ENCODE results near the gene PPTC7. TPM values are rescaled to one million over a fixed set of nuclear protein-coding genes. Genes with fewer than 3 reads are reported as not detected.

Gene PPTC7
- total and polyA plus RNA-seq, 2 experiments from 2014 or later = 2.4 to 3.4 TPM

DNA sequence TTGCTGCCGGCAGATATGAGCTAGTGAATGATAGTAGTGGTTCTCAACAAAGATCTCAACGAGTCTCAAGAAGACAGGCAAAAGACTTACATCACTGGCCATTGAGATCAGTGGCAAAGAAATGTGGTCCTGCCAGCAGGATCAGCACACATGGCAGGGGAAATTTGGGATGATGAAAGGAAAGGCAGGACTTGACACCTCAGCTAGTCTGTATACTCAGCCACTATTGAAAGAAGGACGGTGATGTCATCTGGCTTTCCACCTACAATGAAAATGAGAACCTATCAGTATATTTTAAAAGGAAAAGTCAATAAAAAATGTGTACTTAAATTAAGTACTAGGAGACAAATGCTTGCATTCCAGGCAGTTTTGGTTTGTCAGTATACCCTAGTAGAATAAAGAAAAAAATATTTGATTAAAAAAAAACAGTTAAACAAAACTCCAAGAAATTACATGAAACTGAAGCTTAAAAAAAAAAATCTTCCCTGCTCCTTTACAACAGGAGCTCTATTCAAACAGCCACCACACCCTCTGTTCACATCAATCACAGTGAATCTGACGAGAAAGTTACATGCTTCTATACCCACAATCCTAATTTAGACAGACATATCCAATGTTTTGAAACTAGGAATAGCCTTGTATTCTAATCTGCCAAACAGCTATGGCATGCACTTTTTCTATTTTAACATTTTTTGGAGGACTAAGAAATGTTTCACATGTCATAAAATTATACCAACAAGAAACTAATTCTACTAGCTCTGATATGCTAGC lies 46.1 kb downstream of the PPTC7 start:
- no peak overlapping the region for H3K4me3 ChIP-seq
- no peak overlapping the region for H3K4me2 ChIP-seq (ENCODE audit: unreplicated experiment)
- H3K27ac ChIP-seq = no peak overlapping the region
- H3K9me2 ChIP-seq (ENCODE audit: insufficient read depth) = no peaks in the 10 kb centered on the region
- in situ Hi-C loops (cut with MboI) = no loop called here
- peaks cover 9% of the 10 kb centered on the region; the same call in 1 of the 2 replicates for H3F3A ChIP-seq (ENCODE audit: insufficient read depth)
- no peak overlapping the region for H2AFZ ChIP-seq
- peaks cover 16% of the 10 kb centered on the region; the same call in 1 of the 2 replicates for H3K36me3 ChIP-seq (ENCODE audit: low read depth)
- H3K4me1 ChIP-seq (ENCODE audit: insufficient read depth) = peaks cover 7% of the 10 kb centered on the region
- 0 out of 2 replicates have a peak, but pooled peaks cover 2% of the 10 kb centered on the region for H3K79me2 ChIP-seq (ENCODE audit: insufficient read depth)
- H3K27me3 ChIP-seq (replicated peaks; ENCODE audit: insufficient read depth) = no peaks in the 10 kb centered on the region
- WGBS, 2 experiments (ENCODE audit: low coverage in 1 of 2, low lambda C conversion rate in 2 of 2, missing lambda C conversion rate in 2 of 2) = 97 to 98% methylated on average over 4 of the region's 4 CpGs
- no peaks in the 10 kb centered on the region for H4K20me1 ChIP-seq (ENCODE audit: insufficient read depth)
- TF ChIP-seq EZH2 (IDR thresholded peaks at IDR 0.05; ENCODE audit: insufficient read depth, poor library complexity, severe bottlenecking) = no peak
- TF ChIP-seq EZH2phosphoT487 (IDR thresholded peaks at IDR 0.05; ENCODE audit: insufficient read depth, low read depth) = no peak
- DNase-seq = no peak
- no peaks in the 10 kb centered on the region for H3K9me3 ChIP-seq (ENCODE audit: low read depth)
- H3K9ac ChIP-seq = no peak overlapping the region

DNA sequence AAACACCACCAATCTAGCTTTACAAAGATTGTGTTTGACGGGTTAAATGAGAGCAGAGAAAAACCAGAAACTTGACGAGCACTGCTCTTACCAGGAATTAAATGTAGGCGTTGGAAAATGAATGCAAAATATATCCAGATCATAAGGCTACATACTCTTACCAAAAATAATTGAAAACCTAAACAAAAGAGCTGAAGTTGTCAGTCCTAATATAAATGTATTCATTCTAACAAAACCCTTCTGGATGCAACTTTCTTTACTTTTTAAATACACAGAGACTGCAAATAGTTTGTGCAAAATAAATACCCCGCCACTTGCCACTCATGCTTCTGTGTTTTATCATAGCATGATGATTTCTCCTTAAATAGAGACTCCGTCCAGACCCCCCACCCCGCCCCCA lies 48.3 kb downstream of the PPTC7 start:
- Histone ChIP-seq H3K79me2 (ENCODE audit: insufficient read depth) (no peaks in the 10 kb centered on the region), H3K9me3 (ENCODE audit: low read depth) (no peaks in the 10 kb centered on the region), H3K36me3 (ENCODE audit: low read depth) (peaks cover 16% of the 10 kb centered on the region; the same call in 1 of the 2 replicates), H3K9ac (no peak overlapping the region), H4K20me1 (ENCODE audit: insufficient read depth) (no peaks in the 10 kb centered on the region; the same call in 1 of the 2 replicates), H3K9me2 (ENCODE audit: insufficient read depth) (no peaks in the 10 kb centered on the region), H3K4me2 (ENCODE audit: unreplicated experiment) (no peak overlapping the region), H2AFZ (no peak overlapping the region), H3F3A (ENCODE audit: insufficient read depth) (peaks cover 9% of the 10 kb centered on the region; the same call in 1 of the 2 replicates), H3K4me3 (no peak overlapping the region), H3K27me3 (replicated peaks; ENCODE audit: insufficient read depth) (no peaks in the 10 kb centered on the region), H3K4me1 (ENCODE audit: insufficient read depth) (peaks cover 12% of the 10 kb centered on the region), H3K27ac (no peak overlapping the region)
- TF ChIP-seq EZH2phosphoT487 (IDR thresholded peaks at IDR 0.05; ENCODE audit: insufficient read depth, low read depth) (no peak), EZH2 (IDR thresholded peaks at IDR 0.05; ENCODE audit: insufficient read depth, poor library complexity, severe bottlenecking) (no peak)
- WGBS, 2 experiments (ENCODE audit: low coverage in 1 of 2, low lambda C conversion rate in 2 of 2, missing lambda C conversion rate in 2 of 2) = 92 to 93% methylated on average over 6 of the region's 6 CpGs
- DNase-seq = no peak
- in situ Hi-C loops (cut with MboI) = no loop called here

DNA sequence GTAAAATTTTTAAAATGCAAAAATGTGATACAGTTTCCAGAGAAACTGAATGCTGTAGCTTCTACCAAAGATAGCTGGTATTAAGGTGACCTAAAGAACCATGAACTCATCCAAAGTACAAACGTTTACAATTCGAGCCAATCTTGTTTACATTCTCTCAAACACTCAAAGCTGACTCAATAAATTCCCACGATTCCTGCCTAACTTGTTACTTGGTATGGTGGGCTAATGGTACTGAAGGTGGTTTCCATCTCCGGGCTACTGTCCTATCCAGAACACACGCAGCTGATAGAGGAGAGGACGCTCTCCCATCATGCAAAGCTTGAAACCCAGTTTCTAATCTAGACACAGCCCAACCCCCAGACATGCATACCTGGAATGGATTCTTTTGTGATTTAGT lies 49.5 kb downstream of the PPTC7 start:
- Histone ChIP-seq H3F3A (ENCODE audit: insufficient read depth) (peaks cover 9% of the 10 kb centered on the region; the same call in 1 of the 2 replicates), H3K9ac (no peak overlapping the region), H3K36me3 (ENCODE audit: low read depth) (peaks cover 12% of the 10 kb centered on the region; the same call in 1 of the 2 replicates), H3K9me3 (ENCODE audit: low read depth) (no peaks in the 10 kb centered on the region), H3K4me2 (ENCODE audit: unreplicated experiment) (no peak overlapping the region), H3K4me3 (no peak overlapping the region), H4K20me1 (ENCODE audit: insufficient read depth) (no peaks in the 10 kb centered on the region; the same call in 1 of the 2 replicates), H3K27ac (no peak overlapping the region), H3K9me2 (ENCODE audit: insufficient read depth) (no peaks in the 10 kb centered on the region), H2AFZ (no peak overlapping the region), H3K4me1 (ENCODE audit: insufficient read depth) (peaks cover 12% of the 10 kb centered on the region), H3K79me2 (ENCODE audit: insufficient read depth) (no peaks in the 10 kb centered on the region), H3K27me3 (replicated peaks; ENCODE audit: insufficient read depth) (no peaks in the 10 kb centered on the region)
- TF ChIP-seq EZH2 (IDR thresholded peaks at IDR 0.05; ENCODE audit: insufficient read depth, poor library complexity, severe bottlenecking) = no peak
- no peak for TF ChIP-seq EZH2phosphoT487 (IDR thresholded peaks at IDR 0.05; ENCODE audit: insufficient read depth, low read depth)
- 77 to 85% methylated on average over 6 of the region's 6 CpGs for WGBS, 2 experiments (ENCODE audit: low coverage in 1 of 2, low lambda C conversion rate in 2 of 2, missing lambda C conversion rate in 2 of 2)
- DNase-seq = no peak
- in situ Hi-C loops (cut with MboI) = no loop called here

DNA sequence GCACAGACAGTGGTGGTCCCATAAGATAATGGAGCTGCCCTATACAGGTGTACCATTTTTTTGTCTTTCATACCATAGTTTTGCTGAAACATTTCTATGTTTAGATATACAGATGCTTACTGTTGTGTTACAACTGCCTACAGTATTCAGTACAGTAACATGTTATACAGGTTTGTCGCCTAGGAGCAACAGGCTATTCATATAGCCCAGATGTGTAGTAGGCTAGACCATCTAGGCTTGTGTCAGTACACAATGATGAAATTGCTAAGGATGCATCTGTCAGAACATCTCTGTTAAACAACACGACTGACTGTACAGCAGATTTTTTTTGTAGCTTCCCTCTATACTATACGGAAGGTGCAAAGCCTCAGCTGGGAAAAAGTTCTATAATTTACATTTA lies 50.5 kb downstream of the PPTC7 start:
- H3K4me1 ChIP-seq (ENCODE audit: insufficient read depth) = peaks cover 12% of the 10 kb centered on the region
- no peaks in the 10 kb centered on the region for H3K79me2 ChIP-seq (ENCODE audit: insufficient read depth)
- no peaks in the 10 kb centered on the region for H3K27me3 ChIP-seq (replicated peaks; ENCODE audit: insufficient read depth)
- no peaks in the 10 kb centered on the region for H3K9me2 ChIP-seq (ENCODE audit: insufficient read depth)
- peaks cover 8% of the 10 kb centered on the region; the same call in 1 of the 2 replicates for H3K36me3 ChIP-seq (ENCODE audit: low read depth)
- H2AFZ ChIP-seq = no peak overlapping the region
- no peak for DNase-seq
- no peak overlapping the region for H3K27ac ChIP-seq
- no peak for TF ChIP-seq EZH2 (IDR thresholded peaks at IDR 0.05; ENCODE audit: insufficient read depth, poor library complexity, severe bottlenecking)
- no peak for TF ChIP-seq EZH2phosphoT487 (IDR thresholded peaks at IDR 0.05; ENCODE audit: insufficient read depth, low read depth)
- no peak overlapping the region for H3K4me3 ChIP-seq
- no peaks in the 10 kb centered on the region; the same call in 1 of the 2 replicates for H4K20me1 ChIP-seq (ENCODE audit: insufficient read depth)
- no peak overlapping the region for H3K9ac ChIP-seq
- H3K9me3 ChIP-seq (ENCODE audit: low read depth) = no peaks in the 10 kb centered on the region
- in situ Hi-C loops (cut with MboI) = no loop called here
- no peak overlapping the region for H3K4me2 ChIP-seq (ENCODE audit: unreplicated experiment)
- H3F3A ChIP-seq (ENCODE audit: insufficient read depth) = peaks cover 9% of the 10 kb centered on the region; the same call in 1 of the 2 replicates
- WGBS, 2 experiments (ENCODE audit: low coverage in 1 of 2, low lambda C conversion rate in 2 of 2, missing lambda C conversion rate in 2 of 2) = 82 to 89% methylated on average over 3 of the region's 3 CpGs
